SK-N-SH (cell line): Measurements from ENCODE around the gene GAL3ST3. TPM values are rescaled to one million over a fixed set of nuclear protein-coding genes. Genes with fewer than 3 reads are reported as not detected.
A peak's percentile ranks its signal among the peaks of the same experiment; 100 is the strongest.

Experiments used
- CTCF ChIA-PET: fragments of 300-600, 350-600 bp; formaldehyde crosslinking; extraction: SDS; loops from one replicate; lab custom pipeline; 2021; lab: Yijun Ruan, JAX
- POLR2A ChIA-PET: fragments of 350-600 bp; sonication (Branson Sonifier 250); formaldehyde crosslinking; extraction: SDS; loops from one replicate; lab custom pipeline; 2020; ENCODE audit warnings: antibody characterized with exemption, inconsistent platforms; lab: Yijun Ruan, JAX
- DNase-seq: peaks from one replicate; pipeline ENCODE4 v3.0.0; 2012
- H2AFZ ChIP-seq: fragments of 200-600 bp; sonication (generic); 2 replicates; pipeline ENCODE4 v1.8.1; 2016; ENCODE audit warnings: antibody characterized with exemption, mild to moderate bottlenecking, low read depth
- H3F3A ChIP-seq: fragments of 200-600 bp; sonication (generic); replicated peaks from 2 replicates; pipeline ENCODE3; 2016; ENCODE audit warnings: antibody characterized with exemption, mild to moderate bottlenecking; ENCODE audit not compliant: insufficient read depth
- H3K27ac ChIP-seq, 2 experiments: fragments of 200-500 bp in 1 of 2; fragments of 200-600 bp in 1 of 2; sonication (Bioruptor generic) in 1 of 2; sonication (generic), shearing (Covaris generic) in 1 of 2; 2 replicates each; pipeline versions ENCODE4 v1.5.1 to v1.6.1; 2014 to 2016; ENCODE audit warnings: low read depth in 2 of 2, inconsistent platforms in 1 of 2, low read length in 1 of 2, mild to moderate bottlenecking in 1 of 2, mixed read lengths in 1 of 2
- H3K27me3 ChIP-seq: fragments of 200-600 bp; sonication (generic), shearing (Covaris generic); 2 replicates; pipeline ENCODE4 v1.6.1; 2016; ENCODE audit warnings: mixed run types; ENCODE audit not compliant: insufficient read depth
- H3K36me3 ChIP-seq, 2 experiments: fragments of 200-500 bp in 1 of 2; fragments of 200-600 bp in 1 of 2; sonication (Bioruptor generic) in 1 of 2; sonication (generic) in 1 of 2; replicated peaks in 1 of 2; 2 replicates each; pipeline versions ENCODE3 to v1.5.1; 2014 to 2016; ENCODE audit warnings: low read length in 1 of 2, mild to moderate bottlenecking in 1 of 2; ENCODE audit not compliant: insufficient read depth in 2 of 2, control insufficient read depth in 1 of 2
- H3K4me1 ChIP-seq, 2 experiments: fragments of 200-500 bp in 1 of 2; fragments of 200-600 bp in 1 of 2; sonication (Bioruptor generic) in 1 of 2; sonication (generic), shearing (Covaris generic) in 1 of 2; 2 replicates each; pipeline versions ENCODE4 v1.5.1 to v1.6.1; 2014 to 2016; ENCODE audit warnings: low read depth in 1 of 2, low read length in 1 of 2, mixed run types in 1 of 2; ENCODE audit not compliant: insufficient read depth in 2 of 2, control insufficient read depth in 1 of 2
- H3K4me2 ChIP-seq: fragments of 200-600 bp; sonication (generic), shearing (Covaris generic); 2 replicates; pipeline ENCODE4 v1.6.1; 2017; ENCODE audit warnings: mixed run types
- H3K4me3 ChIP-seq, 2 experiments: fragments of 200-500 bp in 1 of 2; fragments of 200-600 bp in 1 of 2; sonication (Bioruptor generic) in 1 of 2; sonication (generic), shearing (Covaris generic) in 1 of 2; 2 replicates each; pipeline versions ENCODE4 v1.5.1 to v1.8.1; 2014 to 2016; ENCODE audit warnings: low read depth in 2 of 2, inconsistent platforms in 1 of 2, low read length in 1 of 2, mild to moderate bottlenecking in 1 of 2, mixed read lengths in 1 of 2, moderate library complexity in 1 of 2
- H3K79me2 ChIP-seq: fragments of 200-600 bp; sonication (generic); 2 replicates; pipeline ENCODE4 v1.8.1; 2017; ENCODE audit warnings: mild to moderate bottlenecking; ENCODE audit not compliant: insufficient read depth
- H3K9ac ChIP-seq: fragments of 200-600 bp; sonication (generic); 2 replicates; pipeline ENCODE4 v1.6.1; 2017; ENCODE audit warnings: mixed run types
- H3K9me2 ChIP-seq: fragments of 200-600 bp; sonication (generic); 2 replicates; pipeline ENCODE4 v1.6.1; 2017; ENCODE audit warnings: mixed run types
- H3K9me3 ChIP-seq: fragments of 200-600 bp; sonication (generic); 2 replicates; pipeline ENCODE4 v1.6.1; 2017; ENCODE audit warnings: mixed run types, mild to moderate bottlenecking, moderate library complexity
- H4K20me1 ChIP-seq: fragments of 200-600 bp; sonication (generic); 2 replicates; pipeline ENCODE4 v1.6.1; 2017; ENCODE audit warnings: mild to moderate bottlenecking, mixed run types; ENCODE audit not compliant: insufficient read depth
- ELF1 ChIP-seq: IDR thresholded peaks from 2 replicates; pipeline ENCODE4 v1.4.0; 2012
- EZH2phosphoT487 ChIP-seq: fragments of 200-600 bp; sonication (generic); IDR thresholded peaks from 2 replicates; pipeline ENCODE4 v1.6.1; 2017; ENCODE audit warnings: low read depth, mixed run types, mild to moderate bottlenecking, antibody characterized with exemption, moderate library complexity, borderline replicate concordance
- GATA2 ChIP-seq: sonication (generic); formaldehyde crosslinking; IDR thresholded peaks from 2 replicates; pipeline ENCODE4 v1.5.0; 2020; ENCODE audit warnings: mild to moderate bottlenecking, missing genetic modification reagents
- JUND ChIP-seq: IDR thresholded peaks from 2 replicates; pipeline ENCODE4 v1.4.0; 2012
- NFIC ChIP-seq: IDR thresholded peaks from 2 replicates; pipeline ENCODE4 v1.4.0; 2012; ENCODE audit warnings: borderline replicate concordance
- NRF1 ChIP-seq: IDR thresholded peaks from 2 replicates; pipeline ENCODE4 v1.6.1; 2012; ENCODE audit warnings: low read depth, mild to moderate bottlenecking, low read length
- POLR2AphosphoS5 ChIP-seq: IDR thresholded peaks from 2 replicates; pipeline ENCODE4 v1.6.1; 2012; ENCODE audit warnings: low read depth, low read length
- RAD21 ChIP-seq: IDR thresholded peaks from 2 replicates; pipeline ENCODE4 v1.6.1; 2012; ENCODE audit warnings: mild to moderate bottlenecking, low read length
- RXRA ChIP-seq: IDR thresholded peaks from 2 replicates; pipeline ENCODE4 v1.4.0; 2012; ENCODE audit warnings: low read depth, mild to moderate bottlenecking, borderline replicate concordance
- SMC3 ChIP-seq: IDR thresholded peaks from 2 replicates; pipeline ENCODE4 v1.6.1; 2012; ENCODE audit warnings: low read depth, low read length, improper control_type of control experiment
- TEAD4 ChIP-seq: IDR thresholded peaks from 2 replicates; pipeline ENCODE4 v1.4.0; 2012; ENCODE audit warnings: mild to moderate bottlenecking, borderline replicate concordance; ENCODE audit not compliant: insufficient read depth
- USF2 ChIP-seq: fragments of 150-350 bp; IDR thresholded peaks from 2 replicates; pipeline ENCODE4 v1.6.1; 2017; ENCODE audit warnings: antibody characterized with exemption, low read length, low read depth, borderline replicate concordance
- YY1 ChIP-seq: IDR thresholded peaks from 2 replicates; pipeline ENCODE4 v1.4.0; 2012; ENCODE audit warnings: low read depth, mild to moderate bottlenecking
- ZBTB33 ChIP-seq: IDR thresholded peaks from 2 replicates; pipeline ENCODE4 v1.4.0; 2012; ENCODE audit warnings: low read depth, borderline replicate concordance
- WGBS: methylation state at CpG from one replicate; pipeline ENCODE4 v1.1.6; 2017; ENCODE audit warnings: low lambda C conversion rate; 5-methylcytosine and 5-hydroxymethylcytosine counted together
- polyA plus RNA-seq, 3 experiments: library from polyadenylated mRNA; depleted of rRNA; stranded (reverse); fragments of >200 nt; gene quantifications; 2 replicates each; pipeline ENCODE4 v1.2.3, GENCODE V29; 2012
- TF ChIP-seq, protein P1 (sequence below): IDR thresholded peaks from 2 replicates; pipeline ENCODE4 v1.4.0; 2012; ENCODE audit warnings: low read depth, borderline replicate concordance
- TF ChIP-seq, protein P2 (sequence below): IDR thresholded peaks from 2 replicates; pipeline ENCODE4 v1.4.0; 2012; ENCODE audit warnings: low read depth
- TF ChIP-seq, protein P3 (sequence below): fragments of 150-350 bp; IDR thresholded peaks from 2 replicates; pipeline ENCODE4 v1.6.1; 2016; ENCODE audit warnings: mild to moderate bottlenecking, low read depth, low read length
- TF ChIP-seq, protein P4 (sequence below): IDR thresholded peaks from 2 replicates; pipeline ENCODE4 v1.6.1; 2012; ENCODE audit warnings: mild to moderate bottlenecking, low read depth, low read length, moderate library complexity

The GAL3ST3 gene
- polyA plus RNA-seq, 1 of the 3 experiments (the other 2 are of a cell fraction): 3.2 TPM

- H2AFZ ChIP-seq: no peak overlapping the region
- H3K79me2 ChIP-seq: peaks cover 61% of the 10 kb centered on the region
- peaks cover 36 to 38% of the 10 kb centered on the region in 2 experiments for H3K36me3 ChIP-seq
- peaks cover 6 to 11% of the 10 kb centered on the region in 2 experiments; a peak in 3 of 4 replicates for H3K4me1 ChIP-seq
- H4K20me1 ChIP-seq: peaks cover 4% of the 10 kb centered on the region; the same call in 1 of the 2 replicates
- H3K9me3 ChIP-seq: no peaks in the 10 kb centered on the region
- H3K9me2 ChIP-seq: no peaks in the 10 kb centered on the region
- H3K9ac ChIP-seq: peak overlapping the region; percentile 95
- H3K27me3 ChIP-seq: no peaks in the 10 kb centered on the region
- H3K27ac ChIP-seq: peak overlapping the region; percentile 98; a peak in 2 of 4 replicates
- 36% methylated on average over 6 of the region's 6 CpGs for WGBS
- POLR2A ChIA-PET: interaction anchor here (1.5 to 2.0 kb wide), 3 partner anchors 42 to 115 kb away, joined by 5 to 11 read pairs (median 8); partner anchors contain the start of genes FIBP and SF3B2
- TF ChIP-seq GATA2 (CRISPR knock-in tag) (no peak), SMC3 (no peak), ELF1 (no peak), NRF1 (no peak), RAD21 (no peak), POLR2AphosphoS5 (no peak), RXRA (no peak), NFIC (no peak), USF2 (no peak), TEAD4 (no peak), EZH2phosphoT487 (no peak), YY1 (no peak), ZBTB33 (no peak), JUND (no peak)
- TF ChIP-seq, protein P1, sequence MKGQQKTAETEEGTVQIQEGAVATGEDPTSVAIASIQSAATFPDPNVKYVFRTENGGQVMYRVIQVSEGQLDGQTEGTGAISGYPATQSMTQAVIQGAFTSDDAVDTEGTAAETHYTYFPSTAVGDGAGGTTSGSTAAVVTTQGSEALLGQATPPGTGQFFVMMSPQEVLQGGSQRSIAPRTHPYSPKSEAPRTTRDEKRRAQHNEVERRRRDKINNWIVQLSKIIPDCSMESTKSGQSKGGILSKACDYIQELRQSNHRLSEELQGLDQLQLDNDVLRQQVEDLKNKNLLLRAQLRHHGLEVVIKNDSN: no peak
- TF ChIP-seq, protein P2, sequence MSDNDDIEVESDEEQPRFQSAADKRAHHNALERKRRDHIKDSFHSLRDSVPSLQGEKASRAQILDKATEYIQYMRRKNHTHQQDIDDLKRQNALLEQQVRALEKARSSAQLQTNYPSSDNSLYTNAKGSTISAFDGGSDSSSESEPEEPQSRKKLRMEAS: no peak
- TF ChIP-seq, protein P3, sequence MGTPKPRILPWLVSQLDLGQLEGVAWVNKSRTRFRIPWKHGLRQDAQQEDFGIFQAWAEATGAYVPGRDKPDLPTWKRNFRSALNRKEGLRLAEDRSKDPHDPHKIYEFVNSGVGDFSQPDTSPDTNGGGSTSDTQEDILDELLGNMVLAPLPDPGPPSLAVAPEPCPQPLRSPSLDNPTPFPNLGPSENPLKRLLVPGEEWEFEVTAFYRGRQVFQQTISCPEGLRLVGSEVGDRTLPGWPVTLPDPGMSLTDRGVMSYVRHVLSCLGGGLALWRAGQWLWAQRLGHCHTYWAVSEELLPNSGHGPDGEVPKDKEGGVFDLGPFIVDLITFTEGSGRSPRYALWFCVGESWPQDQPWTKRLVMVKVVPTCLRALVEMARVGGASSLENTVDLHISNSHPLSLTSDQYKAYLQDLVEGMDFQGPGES: no peak
- TF ChIP-seq, protein P4, sequence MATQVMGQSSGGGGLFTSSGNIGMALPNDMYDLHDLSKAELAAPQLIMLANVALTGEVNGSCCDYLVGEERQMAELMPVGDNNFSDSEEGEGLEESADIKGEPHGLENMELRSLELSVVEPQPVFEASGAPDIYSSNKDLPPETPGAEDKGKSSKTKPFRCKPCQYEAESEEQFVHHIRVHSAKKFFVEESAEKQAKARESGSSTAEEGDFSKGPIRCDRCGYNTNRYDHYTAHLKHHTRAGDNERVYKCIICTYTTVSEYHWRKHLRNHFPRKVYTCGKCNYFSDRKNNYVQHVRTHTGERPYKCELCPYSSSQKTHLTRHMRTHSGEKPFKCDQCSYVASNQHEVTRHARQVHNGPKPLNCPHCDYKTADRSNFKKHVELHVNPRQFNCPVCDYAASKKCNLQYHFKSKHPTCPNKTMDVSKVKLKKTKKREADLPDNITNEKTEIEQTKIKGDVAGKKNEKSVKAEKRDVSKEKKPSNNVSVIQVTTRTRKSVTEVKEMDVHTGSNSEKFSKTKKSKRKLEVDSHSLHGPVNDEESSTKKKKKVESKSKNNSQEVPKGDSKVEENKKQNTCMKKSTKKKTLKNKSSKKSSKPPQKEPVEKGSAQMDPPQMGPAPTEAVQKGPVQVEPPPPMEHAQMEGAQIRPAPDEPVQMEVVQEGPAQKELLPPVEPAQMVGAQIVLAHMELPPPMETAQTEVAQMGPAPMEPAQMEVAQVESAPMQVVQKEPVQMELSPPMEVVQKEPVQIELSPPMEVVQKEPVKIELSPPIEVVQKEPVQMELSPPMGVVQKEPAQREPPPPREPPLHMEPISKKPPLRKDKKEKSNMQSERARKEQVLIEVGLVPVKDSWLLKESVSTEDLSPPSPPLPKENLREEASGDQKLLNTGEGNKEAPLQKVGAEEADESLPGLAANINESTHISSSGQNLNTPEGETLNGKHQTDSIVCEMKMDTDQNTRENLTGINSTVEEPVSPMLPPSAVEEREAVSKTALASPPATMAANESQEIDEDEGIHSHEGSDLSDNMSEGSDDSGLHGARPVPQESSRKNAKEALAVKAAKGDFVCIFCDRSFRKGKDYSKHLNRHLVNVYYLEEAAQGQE: no peak
- TF ChIP-seq, all 33 proteins: peak for 0
- H3K4me3 ChIP-seq: peak overlapping the region; percentile 95 to 99
- H3K4me2 ChIP-seq: peak overlapping the region; percentile 96
- peaks cover 44% of the 10 kb centered on the region for H3F3A ChIP-seq
- CTCF ChIA-PET: interaction anchor here (1.4 to 1.9 kb wide), 6 partner anchors 10 to 144 kb away, joined by 3 to 14 read pairs (median 6); no protein-coding TSS in a partner anchor
- no peak for DNase-seq
Measured at GRCh38 chr11:66003291-66003690, 45.7 kb downstream of the GAL3ST3 start.
